Activated T-helper 2 cell treated with anti-CD3 and anti-CD28 coated beads, Interferon-gamma antibody, Interleukin-2, Interleukin-4, amounts not matched to agents 10 μg/mL and 5 μg/mL and 100 μg/mL, durations not matched to agents 14 hours and 24 hours and 36 hours (primary cell): Measurements from ENCODE around the gene NDNF. TPM values are rescaled to one million over a fixed set of nuclear protein-coding genes. Genes with fewer than 3 reads are reported as not detected.

Experiments
- DNase-seq: peaks from one replicate; pipeline ENCODE4 v3.0.0; 2021; ENCODE audit warnings: low spot score
- H3K27ac Mint-ChIP-seq: one replicate; pipeline ENCODE4 v1.8.0; 2021; ENCODE audit warnings: mixed read lengths
- H3K27me3 Mint-ChIP-seq: one replicate; pipeline ENCODE4 v1.8.0; 2021; ENCODE audit warnings: low read depth, mixed read lengths
- H3K36me3 Mint-ChIP-seq: one replicate; pipeline ENCODE4 v1.8.0; 2021; ENCODE audit warnings: low read depth, mixed read lengths
- H3K4me1 Mint-ChIP-seq: one replicate; pipeline ENCODE4 v1.8.0; 2021; ENCODE audit warnings: low read depth, mixed read lengths
- H3K4me3 Mint-ChIP-seq: one replicate; pipeline ENCODE4 v1.8.0; 2021; ENCODE audit warnings: low read depth, mild to moderate bottlenecking, moderate library complexity, mixed read lengths
- H3K9me3 Mint-ChIP-seq: one replicate; pipeline ENCODE4 v1.8.0; 2021; ENCODE audit warnings: mixed read lengths
- intact Hi-C: fragments of 100-400 bp; cut with micrococcal nuclease; formaldehyde crosslinking; loops from one replicate; pipeline ENCODE4 v1.15.1; 2023
- total RNA-seq: library from RNA; stranded (reverse); gene quantifications from 2 replicates; pipeline ENCODE4 v1.2.3, GENCODE V29; 2022

Gene NDNF
- total RNA-seq, 1 donor from 2014 or later: 0.78 TPM

DNA sequence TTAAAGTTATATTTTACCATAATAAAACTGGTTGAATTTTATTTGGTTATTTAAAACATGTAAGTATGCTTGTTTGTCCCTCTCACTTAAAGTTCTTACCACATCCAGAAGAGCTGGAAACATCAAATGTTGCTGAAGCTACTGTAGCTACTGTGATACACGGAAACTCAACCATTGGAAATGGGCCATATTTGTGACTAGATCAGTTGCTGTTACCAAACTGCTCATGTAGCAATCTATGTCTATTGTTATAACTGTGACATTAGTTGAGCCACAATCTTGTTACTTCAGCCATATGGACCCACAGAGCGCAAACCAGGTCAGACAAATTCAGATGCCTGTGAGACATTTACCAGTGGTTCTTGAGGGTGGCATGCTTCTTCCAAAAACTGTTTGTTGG, 41.6 kb downstream of the NDNF start:
- Mint-ChIP-seq H3K9me3 (no peaks in the 10 kb centered on the region), H3K36me3 (no peaks in the 10 kb centered on the region), H3K4me3 (no peak overlapping the region), H3K4me1 (no peaks in the 10 kb centered on the region), H3K27me3 (peaks cover 41% of the 10 kb centered on the region), H3K27ac (no peak overlapping the region)
- DNase-seq: no peak
- intact Hi-C loops: no loop called here

DNA sequence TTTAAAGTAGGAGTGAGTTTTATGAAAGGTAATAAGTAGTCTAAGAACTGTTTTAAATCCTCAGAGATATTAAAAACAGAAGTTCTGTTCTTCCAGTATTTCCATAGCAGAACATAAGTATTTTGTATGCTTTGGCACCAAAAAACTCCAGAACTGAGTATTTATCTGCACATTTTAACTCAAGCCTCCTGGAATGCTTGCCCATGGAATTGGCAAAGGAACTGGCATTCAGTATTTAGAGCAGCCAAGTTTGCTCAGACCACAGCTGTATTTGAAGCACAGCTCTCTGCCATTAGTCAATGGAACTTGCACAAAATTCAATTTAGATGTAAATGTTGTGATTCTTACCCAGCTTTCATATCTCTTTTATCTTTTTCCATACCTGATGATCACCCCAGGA, 42.2 kb downstream of the NDNF start:
- Mint-ChIP-seq H3K27me3 (peaks cover 44% of the 10 kb centered on the region), H3K36me3 (no peaks in the 10 kb centered on the region), H3K27ac (no peak overlapping the region), H3K4me3 (no peak overlapping the region), H3K9me3 (no peaks in the 10 kb centered on the region), H3K4me1 (no peaks in the 10 kb centered on the region)
- DNase-seq: no peak
- intact Hi-C loops: no loop called here

DNA sequence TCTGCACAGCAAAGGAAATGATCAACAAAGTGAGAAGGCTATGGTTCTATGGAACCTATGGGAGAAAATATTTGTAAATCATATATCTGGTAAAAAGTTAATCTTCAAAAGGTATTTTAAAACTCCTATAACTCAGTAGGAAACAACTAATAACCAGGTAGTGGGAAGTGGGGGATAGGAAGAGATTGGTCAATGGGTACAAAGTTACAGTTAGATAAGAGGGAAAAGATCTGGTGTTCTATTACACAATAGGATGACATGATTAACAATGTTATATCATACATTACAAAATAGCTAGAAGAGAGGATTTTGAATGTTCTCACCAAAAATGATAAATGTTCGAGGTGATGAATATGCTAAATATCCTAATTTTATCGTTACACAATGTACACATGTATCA, 46.3 kb downstream of the NDNF start:
- no peak overlapping the region for H3K27ac Mint-ChIP-seq
- H3K4me3 Mint-ChIP-seq: no peak overlapping the region
- no peak for DNase-seq
- intact Hi-C loops: no loop called here
- H3K9me3 Mint-ChIP-seq: no peaks in the 10 kb centered on the region
- no peaks in the 10 kb centered on the region for H3K4me1 Mint-ChIP-seq
- peaks cover 33% of the 10 kb centered on the region for H3K27me3 Mint-ChIP-seq
- no peaks in the 10 kb centered on the region for H3K36me3 Mint-ChIP-seq

DNA sequence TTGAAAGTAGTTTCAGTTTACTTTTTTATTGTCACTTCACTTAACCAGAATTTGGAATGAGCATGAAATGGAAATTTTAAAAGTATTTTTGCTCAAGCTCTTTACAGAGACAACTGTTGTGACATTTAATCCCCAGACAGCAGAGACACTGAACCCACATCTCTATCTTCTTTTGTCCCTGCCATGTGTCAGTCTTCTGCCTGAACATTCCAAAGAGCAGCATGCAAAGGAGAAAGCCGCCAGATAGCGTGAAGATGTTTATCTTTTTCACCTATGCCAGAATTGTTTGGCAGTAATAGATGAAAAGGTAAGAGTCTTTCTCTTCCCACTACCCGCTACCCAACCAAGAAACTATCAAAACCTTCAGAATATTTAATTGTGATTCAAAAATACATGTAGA, 46.8 kb downstream of the NDNF start:
- Mint-ChIP-seq H3K27me3 (peaks cover 31% of the 10 kb centered on the region), H3K36me3 (no peaks in the 10 kb centered on the region), H3K27ac (no peak overlapping the region), H3K4me1 (no peaks in the 10 kb centered on the region), H3K9me3 (no peaks in the 10 kb centered on the region), H3K4me3 (no peak overlapping the region)
- DNase-seq: no peak
- intact Hi-C loops: no loop called here

DNA sequence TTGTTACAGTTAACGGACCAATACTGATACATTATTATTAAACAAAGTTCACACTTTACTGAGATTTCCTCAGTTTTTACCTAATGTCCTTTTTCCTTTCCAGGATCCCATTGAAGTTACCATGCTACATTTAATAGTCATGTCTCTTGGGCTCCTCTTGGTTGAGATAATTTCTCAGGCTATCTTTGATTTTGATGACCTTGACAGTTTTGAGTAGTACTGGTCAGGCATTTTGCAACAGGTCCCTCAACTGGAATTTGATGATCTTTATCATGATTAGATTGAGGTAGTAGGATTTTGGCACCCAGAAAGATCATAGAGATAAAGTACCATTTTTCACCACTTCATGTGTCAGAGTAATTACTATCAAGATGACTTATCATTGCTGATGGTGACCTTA, 53.8 kb downstream of the NDNF start:
- Mint-ChIP-seq H3K36me3 (no peaks in the 10 kb centered on the region), H3K27ac (no peak overlapping the region), H3K9me3 (no peaks in the 10 kb centered on the region), H3K27me3 (peaks cover 8% of the 10 kb centered on the region), H3K4me3 (no peak overlapping the region), H3K4me1 (no peaks in the 10 kb centered on the region)
- DNase-seq: no peak
- intact Hi-C loops: no loop called here

DNA sequence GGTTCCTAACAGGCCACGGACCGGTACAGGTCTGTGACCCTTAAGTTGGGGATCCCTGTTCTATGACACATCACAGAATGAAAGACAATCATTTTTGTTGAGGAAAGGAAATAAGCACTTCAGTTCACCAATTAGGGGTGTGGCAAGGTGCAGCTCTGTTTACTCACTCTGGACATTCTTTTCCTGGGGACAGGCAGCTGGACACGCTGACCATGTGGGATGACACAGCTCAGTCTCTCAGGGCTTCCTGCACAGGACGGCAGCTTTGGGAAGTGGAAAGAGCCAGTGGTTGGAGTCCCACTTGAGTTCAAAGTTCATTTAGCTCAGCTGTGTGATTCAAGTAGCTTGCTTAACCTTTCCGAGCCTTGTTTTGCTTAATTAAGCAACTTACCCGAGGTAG, 55.7 kb downstream of the NDNF start:
- no peak for DNase-seq
- no peaks in the 10 kb centered on the region for H3K27me3 Mint-ChIP-seq
- intact Hi-C loops: no loop called here
- H3K4me3 Mint-ChIP-seq: no peak overlapping the region
- H3K4me1 Mint-ChIP-seq: no peaks in the 10 kb centered on the region
- no peaks in the 10 kb centered on the region for H3K36me3 Mint-ChIP-seq
- no peaks in the 10 kb centered on the region for H3K9me3 Mint-ChIP-seq
- no peak overlapping the region for H3K27ac Mint-ChIP-seq

DNA sequence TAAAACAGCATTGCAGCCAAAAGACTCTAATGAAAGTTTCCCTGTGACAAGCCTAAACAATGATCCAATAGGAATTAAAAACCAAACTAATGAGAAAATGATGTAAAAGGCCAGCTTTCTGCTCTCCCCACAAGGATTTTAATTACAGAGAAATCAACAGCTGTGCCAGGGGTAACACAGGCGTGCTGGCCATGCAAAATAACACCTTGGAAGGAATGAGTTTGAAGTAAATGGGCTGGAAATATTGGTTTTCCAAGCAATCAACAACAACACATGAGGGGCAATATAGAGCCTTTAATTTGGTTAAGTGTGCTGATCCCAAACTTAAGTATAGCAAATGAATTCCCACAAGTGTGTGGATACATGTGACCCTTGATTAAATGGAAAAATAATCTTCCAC, 56.9 kb downstream of the NDNF start:
- H3K27me3 Mint-ChIP-seq: no peaks in the 10 kb centered on the region
- DNase-seq: no peak
- no peaks in the 10 kb centered on the region for H3K9me3 Mint-ChIP-seq
- no peaks in the 10 kb centered on the region for H3K36me3 Mint-ChIP-seq
- no peaks in the 10 kb centered on the region for H3K4me1 Mint-ChIP-seq
- intact Hi-C loops: no loop called here
- no peak overlapping the region for H3K27ac Mint-ChIP-seq
- H3K4me3 Mint-ChIP-seq: no peak overlapping the region

DNA sequence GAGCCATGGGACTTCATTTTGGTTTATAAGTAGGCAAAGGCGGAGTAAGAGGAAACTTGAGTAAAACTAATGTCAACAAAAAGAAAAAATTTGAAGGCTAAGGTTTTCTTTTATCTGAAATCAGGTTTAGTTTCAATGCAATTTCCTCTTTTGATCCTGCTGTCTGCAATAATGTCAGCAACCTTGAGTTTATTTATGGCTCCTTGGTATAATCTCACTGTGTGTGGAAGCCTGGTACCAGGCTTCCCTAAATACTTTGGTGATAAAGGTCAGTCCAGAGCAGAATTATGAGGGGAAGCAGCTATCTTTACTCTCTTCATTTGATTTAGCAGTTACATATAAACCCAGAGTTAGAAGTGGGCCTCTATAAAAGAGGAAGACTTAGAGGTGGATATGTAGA, 57.8 kb downstream of the NDNF start:
- Mint-ChIP-seq H3K4me1 (no peaks in the 10 kb centered on the region), H3K4me3 (no peak overlapping the region), H3K9me3 (no peaks in the 10 kb centered on the region), H3K27ac (no peak overlapping the region), H3K27me3 (no peaks in the 10 kb centered on the region), H3K36me3 (no peaks in the 10 kb centered on the region)
- intact Hi-C loops: no loop called here
- DNase-seq: no peak

DNA sequence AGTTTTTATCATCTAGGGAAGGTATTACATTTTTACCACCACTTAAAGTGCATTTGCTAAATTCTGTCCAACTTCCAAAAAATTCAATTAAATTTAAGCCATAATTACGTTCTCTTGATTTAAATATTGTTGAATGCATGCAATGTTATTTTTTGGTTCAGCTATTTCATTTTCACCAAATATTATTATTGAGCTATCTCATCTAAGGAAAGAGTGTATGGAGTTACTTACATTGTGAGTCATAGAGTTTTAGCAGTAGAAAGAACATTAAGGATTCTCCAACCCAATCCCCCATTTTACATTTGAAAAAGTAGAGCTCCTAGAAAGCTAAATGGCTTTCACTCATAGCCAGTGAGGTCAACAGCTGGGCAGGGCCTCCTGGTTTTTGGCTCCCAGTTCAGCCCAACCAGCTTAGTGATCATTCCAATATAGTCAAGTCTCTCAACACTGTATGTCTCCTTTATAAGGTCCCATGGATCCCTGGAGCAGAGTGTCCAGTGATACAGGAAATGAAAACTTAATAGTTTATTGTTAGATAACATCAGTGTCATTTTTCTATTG, 60.5 kb downstream of the NDNF start:
- H3K4me1 Mint-ChIP-seq: no peaks in the 10 kb centered on the region
- no peaks in the 10 kb centered on the region for H3K27me3 Mint-ChIP-seq
- H3K9me3 Mint-ChIP-seq: no peaks in the 10 kb centered on the region
- no peaks in the 10 kb centered on the region for H3K36me3 Mint-ChIP-seq
- intact Hi-C loops: no loop called here
- no peak overlapping the region for H3K4me3 Mint-ChIP-seq
- no peak for DNase-seq
- no peak overlapping the region for H3K27ac Mint-ChIP-seq

DNA sequence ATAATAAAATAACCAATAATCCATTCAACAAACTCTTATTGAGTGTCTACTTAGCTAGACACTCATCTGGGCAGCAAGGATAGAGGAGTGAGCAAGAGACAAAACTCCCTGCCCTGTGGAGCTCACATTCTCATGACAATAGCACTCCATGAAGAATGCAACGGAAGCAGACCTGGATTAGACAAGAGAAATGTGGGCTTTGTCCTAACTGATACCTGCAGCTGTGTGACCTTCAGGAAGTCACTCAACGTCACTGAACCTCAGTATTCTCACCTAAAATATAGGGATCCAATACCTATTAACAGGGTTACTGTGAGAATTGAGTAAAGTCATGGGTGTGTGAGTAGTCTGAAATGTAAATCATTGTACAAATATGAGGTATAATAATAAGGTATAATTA, 61.2 kb downstream of the NDNF start:
- Mint-ChIP-seq H3K27me3 (no peaks in the 10 kb centered on the region), H3K4me1 (no peaks in the 10 kb centered on the region), H3K36me3 (no peaks in the 10 kb centered on the region), H3K27ac (no peak overlapping the region), H3K4me3 (no peak overlapping the region), H3K9me3 (no peaks in the 10 kb centered on the region)
- intact Hi-C loops: no loop called here
- DNase-seq: no peak

DNA sequence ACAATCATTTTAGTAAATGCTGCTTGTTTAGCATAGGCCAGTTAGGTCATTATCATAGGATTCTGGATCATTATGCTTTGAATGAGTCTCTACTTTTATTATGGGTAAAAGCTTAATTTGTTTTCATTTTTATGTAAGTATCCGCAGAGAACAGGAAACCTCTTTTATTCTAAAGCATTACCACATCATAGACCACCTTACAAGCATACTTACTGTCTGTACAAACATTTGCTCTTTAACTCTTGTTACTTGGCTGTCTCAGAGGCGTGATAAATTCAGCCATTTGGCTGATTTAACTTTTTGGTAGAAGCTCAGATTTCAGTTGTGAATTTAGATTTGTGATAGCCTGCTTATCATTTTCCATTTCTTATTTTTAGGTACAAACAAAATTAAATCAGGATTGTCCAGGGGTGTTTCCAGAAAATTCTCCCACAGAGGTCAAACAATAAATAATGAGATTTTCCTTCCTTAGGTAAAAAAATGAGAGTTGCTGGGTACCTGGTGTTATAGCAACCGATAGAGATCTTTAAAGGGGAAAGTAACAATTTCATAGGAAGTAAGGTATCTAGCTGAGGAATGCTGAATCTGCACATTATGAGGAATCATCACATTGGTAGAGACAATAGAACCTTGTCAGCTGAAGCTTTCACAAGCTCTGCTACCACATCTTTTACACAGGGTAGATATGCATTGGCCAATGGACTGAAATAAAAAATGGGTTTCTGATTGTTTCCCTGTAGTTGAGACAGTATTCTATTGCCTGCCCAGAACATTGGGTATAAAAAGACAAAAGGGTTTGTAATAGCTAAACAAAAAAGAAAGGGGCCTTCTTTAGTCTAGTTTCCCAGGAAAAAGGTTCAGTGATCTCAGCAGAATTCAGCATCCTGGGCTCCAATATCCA, 62.5 kb downstream of the NDNF start:
- no peaks in the 10 kb centered on the region for H3K4me1 Mint-ChIP-seq
- no peak overlapping the region for H3K27ac Mint-ChIP-seq
- H3K36me3 Mint-ChIP-seq: no peaks in the 10 kb centered on the region
- no peaks in the 10 kb centered on the region for H3K27me3 Mint-ChIP-seq
- intact Hi-C loops: no loop called here
- H3K9me3 Mint-ChIP-seq: no peaks in the 10 kb centered on the region
- DNase-seq: no peak
- no peak overlapping the region for H3K4me3 Mint-ChIP-seq

DNA sequence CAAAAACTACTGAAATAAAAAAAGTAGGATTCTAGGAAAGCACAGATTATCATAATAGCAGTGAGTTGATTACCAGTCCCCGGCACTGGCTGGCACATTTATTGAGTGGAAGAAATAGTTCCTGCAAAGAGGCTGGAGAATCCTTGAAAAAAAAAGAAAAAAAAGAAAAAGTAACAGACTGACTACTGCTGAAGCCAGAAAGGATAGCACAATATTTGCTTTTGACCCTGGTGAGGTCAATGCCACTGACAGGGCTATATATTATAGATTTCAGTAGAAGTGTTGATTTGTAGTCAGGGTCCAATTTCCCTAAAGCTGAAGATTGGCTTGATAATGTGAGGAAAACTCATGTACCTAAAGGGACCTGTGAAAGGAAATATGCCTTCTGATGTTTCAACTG, 64.7 kb downstream of the NDNF start:
- Mint-ChIP-seq H3K9me3 (no peaks in the 10 kb centered on the region), H3K4me3 (no peak overlapping the region), H3K4me1 (no peaks in the 10 kb centered on the region), H3K27me3 (no peaks in the 10 kb centered on the region), H3K27ac (no peak overlapping the region), H3K36me3 (no peaks in the 10 kb centered on the region)
- DNase-seq: no peak
- intact Hi-C loops: no loop called here

DNA sequence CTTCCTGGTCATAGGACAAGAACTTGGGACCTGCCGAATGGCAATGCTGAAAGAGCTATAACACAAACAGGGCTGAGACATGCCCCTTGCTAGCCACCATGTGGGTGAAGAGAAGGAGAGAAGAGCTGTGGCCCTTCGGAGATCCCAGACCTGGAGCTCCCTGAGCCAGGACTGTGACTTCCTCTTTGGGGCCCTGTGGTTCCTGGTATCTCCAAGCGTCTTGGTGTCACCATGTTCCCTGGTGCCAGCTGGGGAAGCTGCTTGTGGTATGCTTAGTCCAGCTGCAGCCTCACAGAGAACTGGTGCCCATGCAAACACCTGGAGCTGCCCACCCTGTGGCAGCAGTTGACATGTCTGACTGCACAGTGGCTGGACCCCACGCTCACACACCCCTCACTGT, 68.5 kb downstream of the NDNF start:
- DNase-seq: no peak
- no peak overlapping the region for H3K27ac Mint-ChIP-seq
- no peak overlapping the region for H3K4me3 Mint-ChIP-seq
- peaks cover 2% of the 10 kb centered on the region for H3K27me3 Mint-ChIP-seq
- intact Hi-C loops: no loop called here
- H3K36me3 Mint-ChIP-seq: no peaks in the 10 kb centered on the region
- no peaks in the 10 kb centered on the region for H3K9me3 Mint-ChIP-seq
- H3K4me1 Mint-ChIP-seq: no peaks in the 10 kb centered on the region
